Medulla oblongata (tissue), 1 donor: ENCODE data around the gene AP3D1.
A peak's percentile ranks its signal among the peaks of the same experiment; 100 is the strongest.

ENCODE experiments used
- DNase-seq: peaks from one replicate; pipeline ENCODE4 v3.0.0-alpha.2; 2015; ENCODE audit errors: extremely low spot score

Gene AP3D1

GRCh38 chr19:2061495-2062388 lies 89.6 kb downstream of the AP3D1 start:
- peak; percentile 99 for DNase-seq

- peak; percentile 77 for DNase-seq
Observed at GRCh38 chr19:2060884-2061494, 90.4 kb downstream of the AP3D1 start.

- peak; percentile 83 for DNase-seq
Observed at GRCh38 chr19:2059422-2060201, 91.8 kb downstream of the AP3D1 start.

- DNase-seq: no peak
Observed at GRCh38 chr19:2058570-2059421, 92.6 kb downstream of the AP3D1 start.

GRCh38 chr19:2057484-2058469 lies 93.6 kb downstream of the AP3D1 start:
- DNase-seq: no peak

- no peak for DNase-seq
Observed at GRCh38 chr19:2056837-2057192, 94.6 kb downstream of the AP3D1 start.

- no peak for DNase-seq
Observed at GRCh38 chr19:2055931-2056836, 95.2 kb downstream of the AP3D1 start.

GRCh38 chr19:2054763-2055162 lies 96.6 kb downstream of the AP3D1 start:
- no peak for DNase-seq

GRCh38 chr19:2053601-2054389 lies 97.6 kb downstream of the AP3D1 start:
- no peak for DNase-seq

- DNase-seq: no peak
Observed at GRCh38 chr19:2051773-2052704, 99.3 kb downstream of the AP3D1 start.

- DNase-seq: peak; percentile 95
Observed at GRCh38 chr19:2050991-2051772, 100.2 kb downstream of the AP3D1 start, which contains the start of gene MKNK2. Gene MKNK2, minus strand, starts transcription at chr19:2051244. Its CDS starts 393 bp downstream, at chr19:2050851.
